ENCODE measurements around the gene LGSN. TPM values are rescaled to one million over a fixed set of nuclear protein-coding genes. Genes with fewer than 3 reads are reported as not detected.
"Not testable (repeated sequence)": the region's sequence is repeated elsewhere in the genome, so short reads cannot be mapped to it uniquely, and the experiment has no call there.

Gene LGSN
- total RNA-seq: not detected in 2 replicates

- DNase-seq (ENCODE audit: extremely low read depth, low read depth, low spot score): no peak
Observed at GRCh38 chr6:63319939-63320338, at the start of gene LGSN. Gene LGSN (minus strand): TSS chr6:63319983. CDS start chr6:63319943, 40 bp downstream.

GRCh38 chr6:63368347-63368746 is 48.6 kb upstream of the LGSN start:
- no peak for DNase-seq (ENCODE audit: extremely low read depth, low read depth, low spot score)

GRCh38 chr6:63362500-63363120 is 42.8 kb upstream of the LGSN start:
- DNase-seq (ENCODE audit: extremely low read depth, low read depth, low spot score): not testable (repeated sequence)

GRCh38 chr6:63357384-63357783 is 37.6 kb upstream of the LGSN start:
- DNase-seq (ENCODE audit: extremely low read depth, low read depth, low spot score): not testable (repeated sequence)

GRCh38 chr6:63355632-63356031 is 35.8 kb upstream of the LGSN start:
- DNase-seq (ENCODE audit: extremely low read depth, low read depth, low spot score): no peak

- no peak for DNase-seq (ENCODE audit: extremely low read depth, low read depth, low spot score)
Observed at GRCh38 chr6:63353286-63353630, 33.5 kb upstream of the LGSN start.

GRCh38 chr6:63352544-63353285 is 32.9 kb upstream of the LGSN start:
- no peak for DNase-seq (ENCODE audit: extremely low read depth, low read depth, low spot score)

- DNase-seq (ENCODE audit: extremely low read depth, low read depth, low spot score): no peak
Observed at GRCh38 chr6:63352069-63352543, 32.3 kb upstream of the LGSN start.

GRCh38 chr6:63349401-63349800 is 29.6 kb upstream of the LGSN start:
- DNase-seq (ENCODE audit: extremely low read depth, low read depth, low spot score): no peak

GRCh38 chr6:63348836-63349235 is 29.1 kb upstream of the LGSN start:
- no peak for DNase-seq (ENCODE audit: extremely low read depth, low read depth, low spot score)

GRCh38 chr6:63347599-63347998 is 27.8 kb upstream of the LGSN start:
- no peak for DNase-seq (ENCODE audit: extremely low read depth, low read depth, low spot score)

- DNase-seq (ENCODE audit: extremely low read depth, low read depth, low spot score): no peak
Observed at GRCh38 chr6:63346217-63346835, 26.5 kb upstream of the LGSN start.

- no peak for DNase-seq (ENCODE audit: extremely low read depth, low read depth, low spot score)
Observed at GRCh38 chr6:63340351-63340750, 20.6 kb upstream of the LGSN start.

GRCh38 chr6:63334652-63335051 is 14.9 kb upstream of the LGSN start:
- not testable (repeated sequence) for DNase-seq (ENCODE audit: extremely low read depth, low read depth, low spot score)

GRCh38 chr6:63333440-63333839 is 13.7 kb upstream of the LGSN start:
- DNase-seq (ENCODE audit: extremely low read depth, low read depth, low spot score): no peak

- not testable (repeated sequence) for DNase-seq (ENCODE audit: extremely low read depth, low read depth, low spot score)
Observed at GRCh38 chr6:63326630-63327029, 6.8 kb upstream of the LGSN start.

- no peak for DNase-seq (ENCODE audit: extremely low read depth, low read depth, low spot score)
Observed at GRCh38 chr6:63322981-63323380, 3.2 kb upstream of the LGSN start.

GRCh38 chr6:63321821-63322220 is 2.0 kb upstream of the LGSN start:
- no peak for DNase-seq (ENCODE audit: extremely low read depth, low read depth, low spot score)

- DNase-seq (ENCODE audit: extremely low read depth, low read depth, low spot score): no peak
Observed at GRCh38 chr6:63317641-63318040, 2.1 kb downstream of the LGSN start.

- no peak for DNase-seq (ENCODE audit: extremely low read depth, low read depth, low spot score)
Observed at GRCh38 chr6:63316113-63316512, 3.7 kb downstream of the LGSN start.

- no peak for DNase-seq (ENCODE audit: extremely low read depth, low read depth, low spot score)
Observed at GRCh38 chr6:63313111-63313510, 6.7 kb downstream of the LGSN start.

Data from glomerular endothelial cell (primary cell).